Activated CD4-positive, alpha-beta T cell treated with anti-CD3 and anti-CD28 coated beads, Interleukin-2, Interleukin-4, amounts not matched to agents 100 ng/mL and 50 ng/mL, durations not matched to agents 16 hours and 8 hours (primary cell): ENCODE measurements around the gene YPEL2.
"Not testable (repeated sequence)": the region's sequence is repeated elsewhere in the genome, so short reads cannot be mapped to it uniquely, and the experiment has no call there.

Experiments
- DNase-seq: peaks from one replicate; pipeline ENCODE4 v3.0.0-alpha.2; 2020; ENCODE audit warnings: low spot score

Gene YPEL2

DNA sequence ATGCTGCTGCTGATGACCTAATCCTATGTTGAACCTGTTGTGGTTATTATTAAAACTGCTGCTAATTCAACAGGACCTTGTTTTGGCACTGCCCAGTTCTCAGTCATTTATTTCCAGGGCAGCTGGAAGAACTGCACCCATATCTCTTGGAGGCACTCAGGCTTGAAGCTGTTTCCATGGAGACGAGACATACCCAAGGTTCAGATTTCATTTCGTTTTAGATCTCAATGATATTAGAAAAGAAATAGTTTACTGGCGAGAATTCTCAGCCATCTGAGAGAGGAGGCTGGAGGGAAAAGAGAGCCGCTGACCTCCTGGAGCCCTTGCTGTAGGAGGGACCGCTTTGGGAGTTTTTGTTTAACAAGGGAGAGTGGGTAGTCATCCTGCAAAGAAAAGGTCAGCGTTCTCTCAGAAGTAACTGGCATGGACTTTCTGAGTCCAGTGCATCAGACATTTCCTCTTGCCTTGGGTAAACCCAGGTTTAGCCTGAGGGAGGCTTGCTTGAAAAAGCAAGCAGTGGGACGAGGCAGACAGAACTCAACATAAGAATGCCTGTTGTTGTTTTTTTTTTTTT lies 75.4 kb downstream of the YPEL2 start:
- DNase-seq: no peak

DNA sequence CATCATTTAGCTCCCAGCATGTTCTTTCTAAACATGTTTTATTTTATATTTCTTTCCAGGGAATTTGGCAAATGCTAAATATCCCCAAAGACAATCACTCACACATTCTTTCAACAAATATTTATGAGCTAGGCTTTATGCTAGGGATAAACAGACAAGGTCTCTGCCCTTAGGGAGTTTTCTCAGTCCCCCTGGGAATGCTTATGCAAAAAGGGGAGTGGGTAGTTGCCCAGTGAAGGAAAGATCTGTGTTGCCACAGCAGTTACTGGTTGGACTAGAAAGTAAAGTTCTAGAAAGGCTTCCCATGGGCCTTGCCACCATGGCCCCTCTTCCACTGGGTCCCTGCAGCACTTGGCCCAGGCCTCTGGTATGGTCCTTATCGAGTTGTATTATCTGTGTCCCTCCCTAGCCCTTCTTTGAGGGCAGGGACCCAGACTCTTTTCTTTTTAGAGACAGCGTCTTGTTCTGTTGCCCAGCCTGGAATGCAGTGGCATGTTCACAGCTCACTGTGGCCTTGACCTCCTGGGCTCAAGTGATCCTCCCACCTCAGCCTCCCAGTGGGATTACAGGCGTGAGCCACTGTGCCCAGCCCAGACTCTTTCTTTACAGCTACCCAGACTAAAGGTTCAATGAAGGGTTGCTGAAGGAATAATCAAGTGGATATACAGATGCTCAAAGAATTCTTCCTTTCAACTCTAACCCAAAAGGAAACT lies 78.0 kb downstream of the YPEL2 start:
- no peak for DNase-seq

GRCh38 chr17:59410049-59410437 lies 78.6 kb downstream of the YPEL2 start:
- no peak for DNase-seq

DNA sequence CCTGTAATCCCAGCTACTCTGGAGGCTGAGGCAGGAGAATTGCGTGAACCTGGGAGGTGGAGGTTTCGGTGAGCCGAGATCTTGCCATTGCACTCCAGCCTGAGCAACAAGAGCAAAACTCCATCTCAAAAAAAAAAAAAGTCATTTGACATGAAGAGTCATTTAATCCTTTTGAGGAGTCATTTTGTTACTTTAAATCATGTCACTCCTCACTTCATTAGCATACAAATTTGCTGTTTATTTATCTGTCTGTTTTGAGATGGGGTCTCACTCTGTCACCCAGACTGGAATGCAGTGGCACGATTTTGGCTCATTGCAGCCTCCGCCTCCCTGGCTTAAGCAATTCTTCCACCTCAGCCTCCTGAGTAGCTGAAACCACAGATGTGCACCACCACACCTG lies 81.0 kb downstream of the YPEL2 start:
- DNase-seq: not testable (repeated sequence)

DNA sequence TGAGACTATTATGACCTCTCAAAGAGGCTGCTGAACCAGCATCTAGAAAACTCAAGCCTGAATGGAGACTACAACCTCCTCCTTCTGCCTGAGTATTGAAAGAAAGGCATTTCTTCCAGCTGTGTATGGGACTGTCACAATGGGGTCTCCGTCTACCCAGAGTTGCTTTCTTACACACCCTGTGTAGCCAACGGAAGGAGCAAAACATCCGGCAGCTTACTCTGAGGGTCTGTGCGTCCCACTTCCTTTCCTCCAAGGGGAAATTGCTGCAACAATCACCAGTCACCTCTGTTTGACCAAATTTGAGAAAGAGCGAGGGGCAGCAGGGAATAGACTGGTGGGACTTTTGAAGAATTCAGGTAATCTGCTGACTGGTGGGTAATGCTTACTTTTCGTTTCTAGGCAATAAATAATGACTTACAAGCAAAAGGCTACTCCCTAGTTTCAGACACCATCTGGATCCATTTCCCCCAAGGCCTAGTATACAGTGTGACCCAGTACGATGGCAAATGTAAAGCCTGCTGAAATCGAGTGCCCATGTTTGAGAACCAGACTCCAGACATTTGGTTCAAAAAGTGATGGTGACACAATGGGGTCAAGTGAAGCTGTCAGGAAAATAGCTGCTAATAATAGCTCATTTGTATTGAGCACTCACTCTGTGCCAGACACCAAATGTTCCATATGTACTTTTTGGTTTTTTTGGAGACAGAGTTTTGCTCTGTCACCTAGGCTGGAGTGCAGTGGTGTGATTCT lies 81.7 kb downstream of the YPEL2 start:
- no peak for DNase-seq

GRCh38 chr17:59415397-59415796 lies 83.9 kb downstream of the YPEL2 start:
- no peak for DNase-seq

DNA sequence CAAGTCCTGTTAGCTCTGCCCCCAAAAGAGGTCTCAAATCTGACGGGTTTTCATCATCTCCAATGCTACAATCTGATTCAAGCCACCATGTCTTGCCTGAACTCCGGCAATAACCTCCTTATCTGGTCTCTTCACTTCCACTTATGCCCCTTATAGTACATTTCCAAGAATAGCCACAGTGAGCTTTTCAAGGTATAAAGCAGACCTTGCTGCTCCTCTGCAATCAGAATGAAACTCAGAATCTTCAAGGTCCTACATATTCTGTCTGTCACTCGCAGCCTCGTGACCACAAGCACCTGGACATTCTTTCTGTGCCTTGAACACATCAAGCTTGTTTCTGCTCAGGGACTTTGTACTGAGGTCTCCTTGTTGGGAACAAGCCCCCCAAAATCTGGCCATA lies 84.7 kb downstream of the YPEL2 start:
- DNase-seq: peak; percentile 50

GRCh38 chr17:59417452-59417851 lies 86.0 kb downstream of the YPEL2 start:
- DNase-seq: no peak

GRCh38 chr17:59418732-59419166 lies 87.3 kb downstream of the YPEL2 start:
- DNase-seq: no peak

GRCh38 chr17:59420901-59421300 lies 89.4 kb downstream of the YPEL2 start:
- no peak for DNase-seq

DNA sequence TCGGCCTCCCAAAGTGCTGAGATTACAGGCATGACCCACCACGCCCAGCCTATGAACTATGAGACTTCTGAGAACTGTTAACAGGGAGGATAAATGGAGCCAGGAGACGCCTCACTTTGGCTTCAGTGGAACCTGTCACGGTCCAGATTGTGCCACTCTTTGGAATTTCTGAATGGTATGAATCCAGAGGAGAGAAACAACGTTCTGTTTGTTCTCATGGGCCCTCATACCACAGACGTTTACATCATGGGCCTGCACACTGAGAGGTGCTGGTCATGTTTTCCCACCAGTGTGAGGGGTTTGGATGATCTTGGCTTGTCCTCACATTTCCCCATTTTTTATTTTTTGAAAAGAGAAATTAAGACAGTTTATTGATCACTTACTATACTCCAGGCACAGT lies 90.3 kb downstream of the YPEL2 start:
- no peak for DNase-seq

DNA sequence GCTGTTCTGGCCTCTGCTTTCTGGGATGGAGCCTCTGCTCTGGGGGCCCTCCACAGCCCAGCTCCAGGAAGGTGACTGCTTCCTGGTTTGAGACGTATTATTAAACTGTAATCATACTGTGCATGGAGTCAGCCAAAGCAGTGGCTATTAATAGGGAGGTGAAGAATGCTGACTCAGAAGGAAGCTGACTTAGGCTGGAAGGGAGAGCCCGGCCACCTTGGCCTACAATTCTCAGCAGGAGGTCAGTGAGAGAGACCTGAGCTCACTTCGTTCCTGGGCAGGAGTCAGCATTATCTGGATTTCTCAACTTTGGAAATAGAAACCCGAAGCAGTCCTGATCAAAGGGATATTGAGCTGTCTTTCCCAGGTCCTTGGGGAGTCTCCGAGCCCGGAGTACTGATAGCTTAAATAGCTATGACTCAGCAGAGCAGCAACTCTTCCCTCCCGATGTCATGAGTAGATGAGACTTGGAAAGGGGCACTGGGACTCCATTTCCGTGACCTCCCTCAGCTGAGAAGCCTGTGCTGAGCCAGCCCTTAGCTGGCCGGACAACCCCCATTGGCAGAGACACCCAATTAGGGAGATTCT lies 91.8 kb downstream of the YPEL2 start:
- no peak for DNase-seq

DNA sequence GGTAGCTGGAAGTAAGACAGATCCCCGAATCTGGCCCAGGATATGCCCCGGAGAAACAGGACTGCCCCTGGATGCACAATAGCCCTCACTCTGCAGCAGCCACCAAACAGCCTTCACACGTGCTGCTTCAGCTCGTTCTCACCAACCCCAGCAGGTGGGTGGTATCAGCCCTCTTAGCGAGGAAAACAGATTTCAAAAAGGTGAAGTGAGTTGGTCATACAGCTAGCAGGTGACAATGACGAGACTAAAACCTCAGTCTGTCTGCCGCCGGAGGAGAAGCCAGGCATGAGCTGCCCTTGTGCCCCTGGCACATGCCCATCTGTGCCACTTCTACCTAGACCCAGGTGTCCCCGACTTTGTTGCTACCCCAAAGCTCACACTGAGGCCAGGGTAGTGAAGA lies 92.4 kb downstream of the YPEL2 start:
- no peak for DNase-seq

DNA sequence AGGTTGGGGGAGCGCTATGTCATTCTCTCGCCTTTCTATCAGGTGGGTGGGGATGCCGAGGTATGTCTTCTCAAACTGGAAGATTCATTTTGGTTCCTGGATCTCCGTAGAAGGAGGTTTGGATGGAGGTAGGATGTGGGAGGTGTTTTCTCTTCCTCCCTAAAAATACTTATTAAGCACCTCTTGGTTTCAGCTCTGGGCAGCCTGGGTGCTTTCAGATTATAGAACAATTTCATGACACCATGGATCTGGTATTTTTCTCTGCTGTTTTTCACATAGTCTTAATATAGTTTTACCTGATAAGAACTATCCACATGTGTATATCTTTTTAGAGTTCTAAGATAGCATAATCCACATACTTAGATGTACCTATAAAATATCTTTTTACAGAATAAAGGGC lies 92.9 kb downstream of the YPEL2 start:
- no peak for DNase-seq

DNA sequence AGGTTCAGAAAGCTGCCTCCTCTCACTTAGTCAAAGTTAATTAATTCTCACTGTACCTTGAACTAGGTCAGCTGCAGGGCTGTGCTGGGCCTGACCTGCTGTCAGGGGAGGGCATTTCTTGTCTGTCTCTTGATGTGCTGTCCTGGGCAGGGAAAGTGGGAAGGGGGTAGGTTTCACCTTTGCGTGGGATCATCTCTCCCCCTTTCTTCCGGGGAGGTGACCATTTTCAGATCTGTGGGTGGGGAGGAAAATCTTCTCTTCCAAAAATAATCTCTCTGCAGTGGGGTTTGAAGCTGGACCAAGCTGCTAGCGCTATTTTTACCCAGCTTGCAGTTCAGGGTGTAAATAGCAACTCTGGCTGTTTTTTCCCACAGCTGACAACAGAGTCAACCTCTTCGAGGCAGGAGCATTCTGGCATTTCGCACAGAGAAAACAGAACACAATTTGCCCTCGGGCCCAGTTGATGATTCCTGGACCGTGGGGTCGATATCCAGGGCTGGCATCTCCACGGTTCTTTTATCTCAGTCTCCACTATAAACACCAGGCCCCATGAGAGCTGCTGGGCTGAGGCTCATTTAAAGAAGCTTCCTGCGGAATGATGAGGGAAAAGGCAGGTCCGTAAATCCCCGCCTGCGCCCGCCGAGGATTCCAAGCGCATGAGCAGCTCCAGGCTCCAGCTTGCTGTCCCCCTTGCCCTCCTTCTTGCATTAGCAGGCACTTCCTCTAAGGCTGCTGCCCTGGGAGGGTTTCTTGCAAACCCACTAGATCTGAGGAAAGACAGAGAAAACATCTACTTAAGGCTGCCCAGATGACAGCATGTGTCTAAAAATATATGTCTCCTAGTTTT lies 93.9 kb downstream of the YPEL2 start:
- no peak for DNase-seq

GRCh38 chr17:59426031-59426430 lies 94.6 kb downstream of the YPEL2 start:
- DNase-seq: no peak

DNA sequence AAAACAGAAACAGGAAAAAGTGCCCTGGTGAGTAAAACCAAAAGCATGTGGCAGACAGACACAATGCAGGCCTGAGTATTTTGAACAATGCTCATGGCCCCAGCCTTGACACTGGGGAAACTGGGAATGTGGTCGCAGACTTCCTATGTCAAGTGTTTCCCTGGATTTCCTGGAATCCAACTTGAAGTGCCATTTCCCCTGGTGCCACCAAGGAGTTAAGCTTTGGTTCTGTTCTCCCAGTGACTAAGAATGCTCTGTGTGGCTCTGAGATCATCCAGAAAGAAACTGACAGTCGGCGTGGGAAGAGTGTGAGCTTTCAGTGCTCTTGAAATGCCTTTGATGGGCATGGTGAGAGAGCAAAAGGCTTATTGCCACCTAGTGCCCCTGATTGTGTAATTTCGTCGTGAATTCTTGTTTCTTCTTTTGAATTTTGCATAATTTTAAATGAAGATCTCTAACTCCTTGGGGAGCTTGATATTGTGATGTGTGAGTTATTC lies 96.0 kb downstream of the YPEL2 start:
- DNase-seq: peak; percentile 72

DNA sequence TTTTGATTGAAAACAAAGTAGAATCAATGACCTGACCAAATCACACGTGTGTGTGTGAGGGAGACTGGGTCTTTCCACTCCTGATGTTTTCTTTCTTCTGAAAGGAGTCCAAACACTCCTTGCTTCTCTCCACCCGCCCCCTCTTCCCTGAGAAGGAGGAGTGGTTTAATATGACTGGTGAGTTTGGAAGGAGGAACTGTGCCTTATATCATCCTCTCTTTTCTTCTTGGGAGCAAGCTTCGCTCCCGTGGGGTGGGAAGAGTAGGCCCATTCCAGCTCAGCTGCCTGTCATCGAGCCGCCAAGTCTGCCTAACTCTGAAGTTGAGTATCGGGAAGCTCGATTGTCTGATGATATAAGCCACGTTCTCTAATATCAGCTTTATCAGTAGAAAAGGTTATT lies 96.5 kb downstream of the YPEL2 start:
- DNase-seq: no peak

- no peak for DNase-seq
Measured at GRCh38 chr17:59428916-59429485, 97.5 kb downstream of the YPEL2 start.

DNA sequence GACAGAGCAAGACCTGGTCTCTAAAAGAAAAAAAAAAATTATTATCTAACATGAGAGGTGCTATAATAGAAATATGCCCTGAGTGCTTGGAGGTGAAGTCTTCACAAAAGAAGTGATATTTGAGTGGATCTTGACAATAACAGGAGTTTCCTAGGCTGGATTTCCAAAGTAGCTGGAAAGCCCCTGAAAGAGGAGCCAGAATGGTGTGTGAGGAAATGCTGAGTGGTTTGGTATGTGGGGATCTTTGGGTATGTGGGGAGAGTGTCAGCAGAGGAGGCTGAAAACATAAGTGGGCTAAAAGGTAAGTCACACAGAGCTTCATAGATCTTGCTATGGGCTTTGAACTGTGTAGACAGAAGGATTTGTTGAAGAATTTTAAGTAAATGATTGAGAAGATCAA lies 100.1 kb downstream of the YPEL2 start:
- DNase-seq: no peak

DNA sequence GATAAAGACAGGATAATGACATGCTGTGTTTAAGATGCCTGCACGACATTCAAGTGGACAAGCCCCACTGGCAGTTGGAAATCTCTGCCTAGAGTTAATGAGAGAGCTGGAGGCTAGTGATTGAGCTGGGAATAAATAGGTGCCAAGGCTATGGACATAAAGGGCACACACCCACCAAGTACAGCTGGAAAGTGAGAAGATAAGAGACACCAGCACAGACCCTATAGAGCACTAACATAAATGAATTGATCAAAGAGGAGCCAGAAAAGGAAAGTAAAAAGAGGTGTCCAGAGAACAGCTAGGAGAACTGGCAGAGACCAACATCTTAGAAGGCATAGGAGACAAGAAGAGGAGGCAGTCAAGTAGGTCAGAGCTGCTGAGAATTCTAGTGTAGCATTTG lies 101.2 kb downstream of the YPEL2 start:
- no peak for DNase-seq

- no peak for DNase-seq
Measured at GRCh38 chr17:59433586-59433985, 102.1 kb downstream of the YPEL2 start.
